Eye (tissue), 1 donor: ENCODE measurements around the gene TECRL.
A peak's percentile ranks its signal among the peaks of the same experiment; 100 is the strongest.

ENCODE experiments used
- DNase-seq: peaks from one replicate; pipeline ENCODE4 v3.0.0-alpha.2; 2015

TECRL gene, protein sequence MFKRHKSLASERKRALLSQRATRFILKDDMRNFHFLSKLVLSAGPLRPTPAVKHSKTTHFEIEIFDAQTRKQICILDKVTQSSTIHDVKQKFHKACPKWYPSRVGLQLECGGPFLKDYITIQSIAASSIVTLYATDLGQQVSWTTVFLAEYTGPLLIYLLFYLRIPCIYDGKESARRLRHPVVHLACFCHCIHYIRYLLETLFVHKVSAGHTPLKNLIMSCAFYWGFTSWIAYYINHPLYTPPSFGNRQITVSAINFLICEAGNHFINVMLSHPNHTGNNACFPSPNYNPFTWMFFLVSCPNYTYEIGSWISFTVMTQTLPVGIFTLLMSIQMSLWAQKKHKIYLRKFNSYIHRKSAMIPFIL

DNA sequence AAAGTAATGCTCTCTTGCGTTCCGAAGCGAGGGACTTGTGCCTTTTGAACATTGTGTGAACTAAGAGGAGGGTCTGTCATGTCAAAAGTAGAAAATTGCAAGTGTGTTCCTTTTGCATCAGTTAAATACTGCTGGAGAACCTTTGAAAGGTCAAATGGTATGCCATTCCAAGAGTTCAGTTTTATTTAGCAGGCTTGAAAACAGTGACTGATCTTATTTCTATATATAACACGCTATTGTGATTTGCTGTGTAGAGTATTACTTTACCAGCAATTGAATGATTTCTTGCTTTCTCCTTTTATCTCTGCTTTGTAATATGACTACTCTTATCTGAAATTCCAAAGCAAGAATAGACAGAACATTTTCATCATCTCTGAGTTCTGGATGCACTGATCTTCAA lies at the start of gene TECRL:
Gene TECRL (minus strand): TSS at position 151 of the 400 bp plus-strand sequence. CDS start 99 bp downstream, at position 52.
- no peak for DNase-seq

DNA sequence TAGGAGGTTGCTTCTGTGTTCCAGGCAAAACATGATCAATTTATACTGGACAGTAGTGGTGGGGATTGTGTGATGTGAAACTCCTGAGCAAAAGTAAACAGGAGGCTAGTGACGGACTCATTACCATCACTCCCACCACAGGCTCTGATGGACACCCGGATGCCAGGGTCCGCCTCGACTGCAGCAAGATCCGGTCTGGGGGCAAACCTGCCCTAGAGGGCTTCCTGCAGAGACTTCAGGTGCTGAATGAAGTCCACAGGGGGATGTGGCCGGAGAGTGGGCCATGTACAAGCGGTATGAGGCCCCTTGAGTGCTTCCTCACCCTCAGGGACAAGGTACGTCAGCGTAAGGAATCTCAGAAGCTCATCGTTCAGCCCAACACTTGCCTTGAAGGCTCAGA lies 23.4 kb upstream of the TECRL start:
- no peak for DNase-seq

DNA sequence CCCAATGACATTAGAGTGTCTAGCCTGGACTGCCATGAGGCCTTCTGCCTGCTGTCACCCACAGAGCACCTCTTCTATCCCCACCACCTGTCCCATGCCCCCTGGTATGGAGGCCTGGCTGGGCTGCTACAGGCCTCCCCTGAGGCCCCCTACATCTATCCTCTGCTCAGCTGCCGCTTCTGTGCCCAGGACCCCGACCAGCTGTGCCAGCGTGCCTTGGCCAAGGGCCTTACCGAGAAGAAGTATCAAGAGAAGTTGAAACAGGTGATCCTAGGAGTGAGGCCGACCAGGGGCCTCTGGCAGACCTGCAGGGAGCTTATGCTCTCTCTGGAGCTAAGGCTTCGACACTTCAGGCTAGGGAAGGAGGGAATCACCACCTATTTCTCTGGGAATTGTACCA lies 21.7 kb upstream of the TECRL start:
- no peak for DNase-seq

DNA sequence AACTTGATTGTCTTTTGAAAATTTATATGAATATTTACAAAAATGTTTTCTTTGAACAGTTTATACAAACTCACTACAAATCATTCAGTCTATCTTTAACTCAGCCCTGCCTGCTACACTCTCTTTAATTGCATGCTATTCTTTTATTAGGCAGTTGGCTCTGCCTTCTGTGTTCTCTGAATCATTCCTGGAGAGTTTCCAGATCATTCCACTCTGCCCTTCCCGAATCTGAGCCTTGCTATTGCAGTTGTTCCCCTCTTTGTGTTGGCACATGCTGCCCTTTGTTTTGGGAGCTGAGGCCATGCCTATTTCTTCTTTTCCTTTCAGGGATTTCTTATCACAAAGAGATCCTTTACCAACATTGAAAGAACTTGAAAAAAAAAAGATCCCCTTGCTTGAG lies 8.7 kb upstream of the TECRL start:
- DNase-seq: peak; percentile 15

DNA sequence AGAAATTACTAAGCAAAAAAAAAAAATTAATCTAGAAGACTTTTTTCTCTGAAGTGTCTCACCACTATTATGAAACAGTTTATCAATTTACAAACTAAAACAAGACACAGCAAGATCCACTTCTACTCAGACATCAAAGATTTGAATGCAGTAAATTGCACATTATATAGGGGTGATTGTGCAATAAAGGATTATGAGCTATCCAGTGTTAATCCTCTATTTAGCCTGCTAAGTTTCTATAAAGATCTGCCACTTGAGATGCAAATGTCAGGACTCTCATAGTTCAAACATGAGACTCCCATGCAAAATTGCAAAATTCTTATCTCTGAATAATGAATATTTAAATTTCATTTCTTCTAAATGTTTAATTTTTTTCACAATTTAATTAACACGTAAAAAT lies 2.2 kb downstream of the TECRL start:
- no peak for DNase-seq

DNA sequence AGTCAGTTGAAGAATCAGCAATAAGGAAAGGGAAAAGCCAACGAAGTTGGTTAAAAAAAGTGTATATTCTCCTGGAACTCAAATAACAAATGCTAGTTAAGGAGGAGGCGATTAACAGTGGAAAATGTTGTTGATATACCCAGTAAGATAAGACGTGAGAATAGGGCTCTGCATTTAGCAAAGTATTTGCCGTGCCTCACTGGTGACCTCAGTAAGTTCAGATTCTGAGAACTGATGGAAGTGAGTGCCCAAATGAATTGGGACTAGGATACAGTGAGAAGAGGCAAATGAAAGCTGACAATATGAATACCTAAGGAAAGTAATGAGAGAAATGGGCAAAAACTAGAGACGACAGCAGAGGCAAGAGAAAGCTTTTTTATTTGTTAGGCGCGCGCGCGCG lies 3.5 kb downstream of the TECRL start:
- DNase-seq: no peak

DNA sequence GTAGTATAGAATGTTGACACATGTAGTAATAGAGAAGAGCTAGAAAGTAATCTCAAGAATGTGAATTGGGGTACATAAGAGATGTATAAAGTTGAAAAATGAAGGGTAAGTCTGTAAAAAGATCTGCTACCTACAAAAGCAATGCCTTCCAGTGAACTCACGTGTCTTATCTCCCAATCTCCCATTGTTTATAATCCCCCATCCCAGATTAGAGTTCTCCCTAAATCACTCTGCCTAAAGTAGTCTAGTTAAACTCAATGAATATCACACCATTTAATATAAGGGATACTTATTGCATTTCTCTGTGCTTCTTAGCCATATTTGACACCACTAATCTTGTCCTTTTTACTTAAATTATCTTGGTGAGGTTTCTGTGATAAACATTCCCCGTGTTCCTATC lies 6.6 kb downstream of the TECRL start:
- DNase-seq: no peak

DNA sequence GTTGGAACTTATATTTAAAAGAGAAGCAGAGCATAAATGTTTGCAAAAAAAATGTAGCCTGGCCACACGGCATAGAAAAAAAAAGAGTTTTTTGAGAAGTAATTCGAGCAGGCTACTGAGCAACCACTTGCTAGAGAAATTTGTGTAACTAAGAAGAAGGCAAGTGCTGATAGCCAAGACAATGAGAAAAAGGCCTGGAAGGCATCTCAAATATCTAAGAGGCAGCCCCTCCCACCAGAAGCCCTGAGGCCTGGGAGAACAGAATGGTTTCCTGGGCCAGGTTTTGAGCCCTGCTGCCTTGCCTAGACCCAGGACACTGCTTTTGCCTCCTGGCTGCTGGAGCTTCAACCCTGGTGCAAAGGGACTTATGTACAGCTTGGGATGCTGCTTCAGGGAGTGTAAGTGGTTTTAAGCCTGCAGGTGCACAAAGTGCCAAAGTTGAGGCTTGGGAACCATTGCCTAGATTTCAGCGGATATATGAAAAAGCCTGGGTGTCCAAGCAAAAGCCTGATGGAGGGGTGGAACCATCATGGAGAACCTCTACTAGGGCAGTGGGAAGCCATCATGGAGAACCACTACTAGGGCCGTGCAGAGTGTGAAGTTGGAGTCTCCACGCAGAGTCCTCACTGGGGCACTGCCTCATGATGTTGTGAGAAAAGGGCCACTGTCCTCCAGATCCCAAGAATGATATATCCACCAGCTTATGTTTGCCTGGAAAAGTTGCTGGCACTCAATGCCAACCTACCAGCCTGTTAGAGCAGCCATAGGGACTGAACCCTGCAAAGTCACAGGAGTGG lies 9.7 kb downstream of the TECRL start:
- DNase-seq: no peak

DNA sequence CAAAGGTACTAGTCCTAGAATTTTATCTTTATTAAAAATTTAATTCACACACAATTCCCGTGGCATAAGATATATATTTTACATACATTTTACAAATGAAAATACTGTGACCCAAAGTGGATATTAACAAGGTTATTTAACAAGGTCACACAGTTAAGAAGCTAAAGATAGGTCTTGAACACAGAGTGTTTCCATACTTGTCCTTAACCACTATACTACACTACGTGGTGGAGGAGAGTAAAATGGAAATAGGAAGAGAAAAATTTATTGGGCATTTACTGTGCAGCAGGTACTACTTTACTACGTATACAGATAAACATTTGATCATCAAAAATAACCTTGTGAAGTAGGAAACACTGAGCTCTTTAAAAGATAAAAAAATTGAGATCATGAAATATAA lies 14.8 kb downstream of the TECRL start:
- no peak for DNase-seq

DNA sequence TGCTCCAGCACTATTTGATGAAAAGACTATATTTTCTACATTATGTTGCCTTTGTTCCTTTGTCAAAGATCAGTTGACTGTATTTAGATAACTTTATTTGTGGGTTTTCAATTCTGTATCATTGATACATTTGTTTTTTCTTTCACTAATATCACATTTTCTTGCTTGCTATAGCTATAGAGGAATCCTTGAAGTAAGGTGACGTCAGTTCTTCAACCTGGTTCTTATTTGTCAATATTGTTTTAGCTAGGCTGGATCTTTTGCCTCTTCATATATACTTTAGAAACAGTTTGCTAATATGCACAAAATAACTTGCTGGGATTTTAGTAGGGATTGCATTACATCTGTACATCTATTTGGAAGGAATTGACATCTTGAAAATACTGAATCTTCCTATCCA lies 21.0 kb downstream of the TECRL start:
- no peak for DNase-seq

DNA sequence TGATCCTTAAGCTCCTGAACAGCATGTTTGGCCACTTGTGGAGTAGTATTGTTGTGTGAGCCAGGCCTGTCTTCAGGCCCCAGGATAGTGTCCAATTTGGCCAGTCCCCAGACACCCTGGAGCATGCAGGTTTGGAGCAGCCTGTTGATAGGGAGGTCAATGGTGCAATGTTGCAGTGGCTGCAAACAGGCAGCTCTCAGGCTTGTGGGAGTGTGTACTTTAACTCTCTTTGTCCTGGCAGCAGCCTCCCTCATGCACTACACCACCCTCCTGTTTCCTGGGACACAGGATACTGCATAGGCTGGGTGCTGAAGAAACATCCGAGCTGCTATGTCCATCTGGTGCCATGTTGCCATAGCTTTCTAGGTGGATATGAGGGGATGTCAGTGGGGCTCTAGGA lies 24.0 kb downstream of the TECRL start:
- DNase-seq: no peak

DNA sequence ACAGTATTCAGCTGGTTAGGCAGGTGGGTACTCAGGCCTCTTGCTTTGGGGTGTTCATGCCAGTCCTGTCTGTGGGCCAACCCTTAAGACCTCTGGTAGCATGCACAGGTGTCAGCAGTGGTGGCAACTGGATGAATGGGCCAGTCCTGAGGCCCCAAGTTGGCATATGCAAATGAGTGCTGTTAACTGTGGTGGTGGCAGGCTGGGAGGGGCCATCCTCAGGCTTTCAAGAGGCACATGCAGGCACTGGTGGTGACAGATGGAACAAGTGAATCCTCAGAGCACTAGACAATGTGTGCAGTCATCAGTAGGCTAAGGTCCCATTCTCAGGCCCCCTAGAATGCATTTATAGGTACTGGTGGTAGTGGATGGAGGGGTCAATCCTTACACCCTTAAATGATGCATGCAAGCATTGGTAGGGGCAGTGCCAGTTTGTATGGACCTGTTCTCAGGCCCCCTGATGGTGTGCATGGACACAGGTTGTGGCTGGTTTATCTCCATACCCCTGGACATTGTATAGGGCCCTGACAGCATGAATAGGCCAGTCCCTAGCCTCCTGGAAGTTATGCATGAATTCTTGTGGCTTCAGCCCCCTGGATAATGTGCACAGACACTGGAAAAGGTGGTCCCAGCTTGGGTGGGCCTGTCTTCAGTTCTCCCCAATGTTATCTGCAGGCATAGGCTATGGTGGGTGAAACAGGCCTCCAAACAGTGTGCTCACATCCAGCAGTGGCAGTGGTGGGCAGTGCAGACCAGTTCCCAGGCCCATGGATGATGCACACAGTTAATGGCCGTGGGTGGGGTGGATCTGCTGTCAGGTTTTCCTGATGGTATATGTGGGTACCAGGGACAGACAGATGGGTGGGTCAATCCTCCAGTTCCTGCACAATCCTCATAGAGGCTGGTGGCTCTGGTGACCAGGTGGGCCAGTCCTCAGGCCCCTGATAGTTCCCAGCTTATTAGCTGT lies 24.7 kb downstream of the TECRL start:
- DNase-seq: no peak

DNA sequence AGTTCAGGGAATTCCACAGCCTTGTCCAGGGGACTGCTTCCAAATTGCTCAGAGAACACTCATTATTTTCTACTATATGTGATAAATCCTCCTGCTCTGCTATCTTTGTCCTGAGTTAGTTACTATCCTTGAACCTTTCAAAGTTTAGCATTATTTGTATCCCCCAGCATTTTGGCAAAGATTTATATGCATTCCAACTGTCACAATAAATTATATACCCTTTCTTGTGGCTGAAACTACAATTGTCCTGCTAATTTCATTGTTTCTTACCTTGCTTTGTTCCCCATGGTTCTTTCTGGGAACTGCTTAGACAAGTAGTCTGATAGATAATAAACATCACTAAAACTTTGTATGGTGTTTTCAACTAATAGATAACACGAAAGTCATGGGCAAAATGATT lies 40.5 kb downstream of the TECRL start:
- no peak for DNase-seq

DNA sequence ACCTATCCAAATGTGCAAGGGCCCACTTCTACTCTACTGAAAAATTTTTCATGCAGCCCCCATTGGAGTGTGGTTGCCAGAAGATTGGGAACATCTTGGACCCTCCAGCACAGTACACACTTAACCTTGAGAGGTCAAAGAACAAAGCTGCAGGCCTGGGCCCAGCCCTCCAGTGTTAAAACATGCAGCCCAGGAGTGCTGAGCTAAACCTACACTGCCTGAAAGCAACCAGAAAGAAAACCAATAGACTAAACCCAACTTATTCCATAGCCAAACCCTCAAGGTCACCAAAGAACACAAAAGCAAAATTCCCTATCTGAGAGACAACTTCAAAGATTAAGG lies 47.9 kb downstream of the TECRL start:
- DNase-seq: no peak

DNA sequence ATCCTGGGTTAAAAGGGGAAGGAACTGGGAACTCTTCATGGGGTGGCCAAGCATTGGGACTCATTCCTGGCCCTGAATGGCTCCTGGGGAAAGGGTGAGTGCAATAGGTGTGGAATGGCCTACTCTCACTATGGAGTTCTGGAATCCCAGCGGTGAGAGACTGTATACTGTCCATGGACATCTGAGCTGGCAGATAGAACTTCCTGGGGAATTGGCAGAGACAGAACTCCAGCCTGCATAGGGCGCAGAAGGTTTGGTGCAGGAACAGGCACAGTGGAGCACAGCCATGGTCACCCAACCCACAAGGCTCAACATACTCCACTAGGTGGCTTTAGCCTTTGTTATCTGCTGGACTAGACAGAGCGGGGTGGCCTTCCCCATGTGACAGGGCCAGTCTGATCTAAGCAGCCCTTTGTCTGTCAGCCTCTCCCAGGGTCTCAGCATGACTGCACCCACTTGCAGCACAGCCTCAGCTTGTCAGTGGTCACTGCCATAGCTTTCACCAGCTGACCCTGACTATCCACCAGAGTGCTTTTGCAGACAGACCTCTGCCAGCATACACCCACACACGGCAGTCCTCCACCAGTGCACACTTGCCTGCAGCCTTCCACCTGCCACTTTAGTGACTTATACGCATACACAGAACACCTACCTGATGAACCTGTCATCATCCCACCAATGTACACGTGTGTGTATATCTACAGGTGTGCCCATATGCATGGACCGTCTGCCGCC lies 48.4 kb downstream of the TECRL start:
- DNase-seq: no peak

DNA sequence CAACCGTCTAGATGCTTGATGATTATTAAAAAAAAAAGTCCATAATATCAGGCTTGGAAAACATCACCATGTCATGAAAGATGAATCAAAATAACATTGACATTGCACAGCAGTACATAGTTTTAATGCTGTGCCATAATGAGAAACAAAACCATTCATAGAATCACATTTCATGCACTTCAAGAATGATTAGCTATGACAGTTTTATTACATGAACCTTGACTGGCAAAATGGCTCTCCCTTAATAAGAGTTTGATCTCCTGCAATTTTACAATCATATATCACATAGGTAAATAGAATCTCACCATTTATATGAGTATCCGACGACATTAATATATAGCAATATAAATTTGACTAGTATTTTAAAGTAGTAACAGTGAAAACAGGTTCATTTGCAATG lies 49.8 kb downstream of the TECRL start:
- no peak for DNase-seq

DNA sequence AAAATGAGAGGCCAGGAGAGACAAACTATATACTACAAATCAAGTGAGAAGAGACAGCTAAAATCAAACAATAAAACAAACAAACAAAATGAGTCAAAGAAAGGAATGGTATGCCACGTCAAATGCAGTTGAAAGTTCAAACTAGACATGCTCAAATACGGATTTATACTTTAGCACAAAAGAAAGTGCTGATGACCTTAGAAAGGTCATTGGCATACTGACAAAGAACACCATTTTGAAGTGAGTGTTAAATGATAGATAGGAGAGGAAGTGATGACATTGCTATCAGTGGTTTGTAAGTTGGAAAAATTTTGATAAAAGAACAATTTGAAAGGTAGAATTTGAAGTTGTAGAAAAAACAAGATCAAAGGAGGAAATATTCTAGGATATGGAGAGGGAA lies 55.3 kb downstream of the TECRL start:
- DNase-seq: no peak

DNA sequence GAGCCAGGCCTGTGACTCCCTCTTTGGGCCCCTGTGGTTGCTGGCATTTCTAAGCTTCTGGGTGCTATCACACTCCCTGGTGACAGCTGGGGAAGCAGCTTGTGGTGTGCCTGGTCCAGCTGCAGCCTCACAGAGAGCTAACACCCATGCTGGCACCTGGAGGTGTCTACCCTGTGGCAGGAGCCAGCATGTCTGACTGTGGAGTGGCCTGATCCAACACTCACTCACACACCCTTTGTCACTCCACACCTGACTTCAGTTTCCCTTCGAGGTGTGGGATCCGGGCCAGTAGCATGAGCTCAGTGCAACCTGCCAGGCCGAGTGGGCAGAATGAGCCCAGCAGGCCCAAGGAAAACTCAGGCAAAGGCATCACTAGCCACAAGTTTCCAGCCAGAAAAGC lies 67.5 kb downstream of the TECRL start:
- no peak for DNase-seq

DNA sequence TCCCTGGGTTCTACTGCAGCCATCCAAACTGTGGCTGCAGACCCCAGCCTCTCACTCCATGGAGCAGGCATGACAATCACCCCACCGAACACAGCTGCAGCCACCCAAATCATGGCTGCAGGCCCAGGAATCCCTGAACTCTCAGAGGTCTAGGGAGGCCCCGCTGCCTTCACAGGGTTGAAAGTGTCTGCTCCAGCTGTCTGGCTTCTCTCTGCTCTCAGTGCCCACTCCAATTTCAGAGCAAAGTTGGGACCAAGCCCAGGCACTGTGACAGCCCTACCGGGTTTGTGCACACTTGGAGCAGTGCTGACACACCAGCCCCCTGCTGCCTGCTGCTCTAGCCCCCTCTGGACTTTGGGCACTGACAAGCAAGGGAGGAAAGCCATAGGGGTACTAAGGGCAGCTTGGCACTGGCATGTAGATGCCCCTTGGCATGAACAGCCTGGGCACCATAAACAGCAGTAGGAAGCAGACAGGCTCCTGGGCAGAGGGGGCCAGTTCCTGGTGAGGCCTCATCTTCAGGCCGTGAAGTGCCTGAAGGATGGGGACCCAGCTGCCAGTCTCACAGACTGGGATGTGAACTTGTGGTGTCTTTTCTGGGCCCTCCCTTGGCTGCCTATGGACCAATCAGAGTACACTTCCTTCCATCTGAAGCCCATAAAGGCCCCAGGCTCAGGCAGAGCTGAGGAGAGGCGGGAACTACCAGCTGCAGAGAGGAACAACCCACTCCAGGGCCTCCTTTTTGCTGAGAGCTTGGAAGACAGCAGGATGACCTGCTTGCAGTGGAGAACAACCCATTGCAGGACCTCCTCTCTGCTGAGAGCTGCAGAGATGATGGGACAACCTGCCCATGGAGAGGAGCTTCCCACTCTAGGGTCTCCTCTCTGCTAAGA lies 68.8 kb downstream of the TECRL start:
- no peak for DNase-seq

DNA sequence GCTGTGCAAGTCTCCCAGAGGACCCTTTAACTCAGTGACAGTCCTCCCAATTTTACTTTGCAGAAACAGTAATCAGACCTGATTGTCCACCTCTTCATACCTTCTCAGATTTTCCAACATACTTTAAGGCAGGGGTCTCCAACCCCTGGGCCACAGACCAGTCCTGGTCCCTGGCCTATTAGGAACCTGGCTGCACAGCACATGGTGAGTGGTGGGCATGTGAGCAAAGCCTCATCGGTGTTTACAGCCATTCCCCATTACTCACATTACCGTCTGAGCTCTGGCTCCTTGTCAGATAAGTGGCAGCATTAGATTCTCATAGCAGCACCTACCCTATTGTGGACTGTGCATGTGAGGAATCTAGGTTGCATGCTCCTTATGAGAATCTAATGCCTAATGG lies 74.3 kb downstream of the TECRL start:
- DNase-seq: no peak

DNA sequence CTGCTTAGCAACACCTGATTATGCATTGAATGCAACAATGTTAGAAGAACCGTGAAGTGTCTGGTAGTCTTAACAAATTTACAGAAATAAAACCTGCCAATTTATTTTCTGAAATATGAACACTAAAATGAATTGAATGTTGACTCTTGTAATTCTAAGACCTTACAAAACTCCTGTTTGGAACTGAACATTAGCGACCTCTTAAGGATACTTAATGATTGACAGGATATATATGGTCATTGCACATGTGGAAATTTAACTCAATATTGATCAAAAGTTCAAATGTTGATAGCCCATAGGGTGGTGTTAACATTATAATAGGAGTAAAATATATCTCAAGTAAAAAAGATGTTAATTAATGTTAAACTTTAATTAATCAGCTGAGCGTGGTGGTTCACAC lies 79.1 kb downstream of the TECRL start:
- no peak for DNase-seq

DNA sequence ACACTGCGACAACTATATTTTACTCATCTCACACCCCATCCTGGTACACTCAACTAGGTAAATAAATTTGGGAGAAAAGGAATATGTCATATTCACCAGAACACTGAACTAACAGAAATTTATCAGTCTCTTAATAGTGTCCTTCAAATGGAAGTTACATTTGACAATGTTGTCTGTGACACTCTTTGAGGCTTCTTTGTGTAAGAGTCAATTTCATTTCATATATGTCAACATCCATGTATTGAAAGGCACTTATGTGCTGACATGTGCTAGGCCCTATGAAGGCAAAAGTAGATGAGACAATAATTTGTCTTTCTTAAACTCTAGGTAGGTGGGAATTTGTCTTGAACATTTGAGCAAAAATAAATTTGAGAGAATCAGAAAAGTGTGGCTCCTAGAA lies 82.0 kb downstream of the TECRL start:
- DNase-seq: no peak
